NCI-H748 (cell line): ENCODE results near the gene PTCRA.

Experiments used
- DNase-seq: peaks from one replicate; lab custom pipeline; 2025; ENCODE audit not compliant: unreplicated experiment; lab: John Stamatoyannopoulos, UW

The PTCRA gene

GRCh38 chr6:42970871-42971612, 55.2 kb downstream of the PTCRA start:
- DNase-seq = no peak

GRCh38 chr6:42971746-42972327, 56.0 kb downstream of the PTCRA start:
- no peak for DNase-seq

GRCh38 chr6:42973926-42974325, 58.1 kb downstream of the PTCRA start:
- DNase-seq = no peak

- no peak for DNase-seq
Observed at GRCh38 chr6:42974919-42975505, 59.2 kb downstream of the PTCRA start.
